Stimulated activated CD8-positive, alpha-beta memory T cell treated with anti-CD3 and anti-CD28 coated beads, Interleukin-4, amount 100 ng/mL, for 1 hour (primary cell): ENCODE results near the gene CLASP1.
"Not testable (repeated sequence)": the region's sequence is repeated elsewhere in the genome, so short reads cannot be mapped to it uniquely, and the experiment has no call there.

Source experiments
- DNase-seq, 2 donors: peaks; one replicate each; pipeline ENCODE4 v3.0.0-alpha.2; 2020; ENCODE audit warnings: low read depth in 2 of 2, low spot score in 1 of 2

CLASP1 gene

GRCh38 chr2:121617042-121617599, 32.1 kb downstream of the CLASP1 start:
- no peak for DNase-seq

DNA sequence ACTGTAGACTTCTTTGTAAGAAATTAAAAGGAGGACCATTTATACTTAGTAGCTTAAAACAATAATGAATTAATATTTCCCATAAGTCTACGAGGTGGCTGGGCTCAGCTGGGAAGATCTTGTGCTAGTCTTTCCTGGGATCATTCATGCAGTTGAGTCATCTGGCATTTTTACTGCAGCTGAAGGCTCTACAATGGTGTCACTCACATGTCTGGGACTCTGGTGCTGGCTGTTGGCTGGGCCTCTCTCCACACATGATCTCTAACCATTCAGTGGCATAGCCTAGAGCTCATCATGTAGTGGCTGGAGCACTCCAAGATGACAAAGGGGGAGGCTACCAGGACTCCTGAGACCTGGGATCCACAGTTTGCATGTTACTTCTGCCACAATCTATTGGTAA, 35.5 kb downstream of the CLASP1 start:
- DNase-seq = no peak

- DNase-seq = no peak
These were observed 36.1 kb downstream of the CLASP1 start for GRCh38 chr2:121613152-121613551.

DNA sequence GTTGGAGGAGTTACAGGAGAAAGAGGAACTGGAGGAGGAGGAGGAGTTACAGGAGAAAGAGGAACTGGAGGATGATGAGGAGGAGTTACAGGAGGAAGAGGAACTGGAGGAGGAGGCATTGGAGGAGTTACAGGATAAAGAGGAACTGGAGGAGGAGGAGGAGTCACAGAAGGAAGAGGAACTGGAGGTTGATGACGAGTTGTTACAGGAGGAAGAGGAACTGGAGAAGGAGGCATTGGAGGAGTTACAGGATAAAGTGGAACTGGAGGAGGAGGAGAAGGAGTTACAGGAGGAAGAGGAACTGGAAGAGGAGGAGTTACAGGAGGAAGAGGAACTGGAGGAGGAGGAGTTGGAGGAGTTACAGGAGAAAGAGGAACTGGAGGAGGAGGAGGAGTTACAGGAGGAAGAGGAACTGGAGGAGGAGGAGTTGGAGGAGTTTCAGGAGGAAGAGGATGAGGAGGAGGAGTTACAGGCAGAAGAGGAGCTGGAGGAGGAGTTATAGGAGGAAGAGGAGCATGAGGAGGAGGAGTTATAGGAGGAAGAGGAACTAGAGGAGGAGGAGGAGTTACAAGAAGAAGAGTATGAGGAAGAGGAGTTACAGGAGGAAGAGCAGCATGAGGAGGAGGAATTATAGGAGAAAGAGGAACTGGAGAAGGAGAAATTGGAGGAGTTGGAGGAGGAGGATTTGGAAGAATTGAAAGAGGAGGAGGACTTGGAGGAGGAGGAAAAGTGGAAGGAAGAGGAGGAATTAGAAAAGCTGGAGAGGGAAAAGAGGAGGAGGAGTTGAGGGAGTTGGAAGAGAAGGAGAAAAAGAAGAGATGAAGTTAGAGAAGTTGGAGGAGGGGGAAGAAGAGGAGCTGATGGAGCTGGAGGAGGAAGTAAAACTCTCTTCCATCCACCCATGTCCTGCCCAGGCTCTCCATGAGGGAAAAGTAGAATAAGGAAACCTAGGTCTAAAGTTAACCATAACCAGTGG, 37.2 kb downstream of the CLASP1 start:
- no peak for DNase-seq

- not testable (repeated sequence) for DNase-seq
These were observed 38.1 kb downstream of the CLASP1 start for GRCh38 chr2:121611048-121611649.

DNA sequence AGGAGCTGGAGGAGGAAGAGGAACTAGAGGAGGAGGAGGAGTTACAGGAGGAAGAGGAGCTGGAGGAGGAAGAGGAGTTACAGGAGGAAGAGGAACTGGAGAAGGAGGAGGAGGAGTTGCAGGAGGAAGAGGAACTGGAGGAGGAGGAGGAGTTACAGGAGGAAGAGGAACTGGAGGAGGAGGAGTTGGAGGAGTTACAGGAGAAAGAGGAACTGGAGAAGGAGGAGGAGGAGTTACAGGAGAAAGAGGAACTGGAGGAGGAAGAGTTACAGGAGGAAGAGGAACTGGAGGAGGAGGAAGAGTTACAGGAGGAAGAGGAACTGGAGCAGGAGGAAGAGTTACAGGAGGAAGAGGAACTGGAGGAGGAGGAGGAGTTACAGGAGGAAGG, 38.8 kb downstream of the CLASP1 start:
- DNase-seq = not testable (repeated sequence)

- DNase-seq = no peak
These were observed 40.3 kb downstream of the CLASP1 start for GRCh38 chr2:121608967-121609366.

- no peak for DNase-seq
These were observed 40.9 kb downstream of the CLASP1 start for GRCh38 chr2:121608367-121608766.

- DNase-seq = no peak
These were observed 43.2 kb downstream of the CLASP1 start for GRCh38 chr2:121605820-121606733.

DNA sequence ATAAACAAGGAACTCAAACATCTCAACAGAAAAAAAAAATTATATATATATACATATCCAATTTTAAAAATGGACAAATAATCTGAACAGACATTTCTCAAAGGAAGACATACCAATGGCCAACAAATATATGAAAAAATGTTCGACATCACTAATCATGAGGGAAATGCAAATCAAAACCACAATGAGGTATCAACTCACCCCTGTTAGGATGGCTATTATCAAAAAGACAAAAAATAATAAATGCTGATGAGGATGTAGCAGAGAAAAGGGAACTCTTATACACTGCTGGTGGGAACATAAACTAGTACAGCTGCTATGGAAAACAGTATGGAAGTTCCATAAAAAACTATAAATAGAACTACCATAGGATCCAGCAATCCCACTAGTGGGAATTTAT, 46.1 kb downstream of the CLASP1 start:
- DNase-seq = no peak

DNA sequence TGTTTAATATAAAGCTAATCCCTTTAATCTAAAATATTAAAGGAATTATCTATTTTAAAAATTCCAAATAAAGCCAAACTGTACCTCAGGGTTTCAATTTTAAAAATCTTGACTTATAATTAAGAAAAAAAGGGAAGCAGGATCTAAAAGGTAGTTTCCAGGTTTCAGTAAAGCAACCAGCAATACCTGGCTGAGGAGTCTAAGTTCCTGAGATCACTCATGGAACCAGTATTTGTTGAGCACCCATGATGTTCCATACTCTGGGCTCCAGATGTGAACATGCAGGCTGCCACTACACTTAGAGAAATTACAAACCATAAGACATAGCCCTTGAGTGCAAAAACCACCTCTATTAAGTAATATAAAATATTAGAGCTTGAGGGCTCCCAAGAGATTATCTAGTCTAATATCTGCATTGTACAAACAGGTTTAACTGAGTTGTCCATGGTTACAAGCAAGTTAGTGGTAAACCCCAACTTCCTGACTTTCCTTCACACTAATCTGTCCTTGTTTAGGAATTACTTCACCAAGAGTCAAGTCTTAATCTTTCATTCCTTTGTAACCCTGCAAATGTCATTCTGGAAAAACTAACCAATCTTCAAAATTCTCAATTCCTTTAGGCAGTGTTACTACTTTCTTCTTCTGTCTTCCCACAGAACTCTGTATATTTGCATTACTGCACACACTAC, 49.2 kb downstream of the CLASP1 start:
- DNase-seq = no peak

- no peak for DNase-seq
These were observed 51.2 kb downstream of the CLASP1 start for GRCh38 chr2:121598087-121598486.

- no peak for DNase-seq
These were observed 52.8 kb downstream of the CLASP1 start for GRCh38 chr2:121596221-121597080.

DNA sequence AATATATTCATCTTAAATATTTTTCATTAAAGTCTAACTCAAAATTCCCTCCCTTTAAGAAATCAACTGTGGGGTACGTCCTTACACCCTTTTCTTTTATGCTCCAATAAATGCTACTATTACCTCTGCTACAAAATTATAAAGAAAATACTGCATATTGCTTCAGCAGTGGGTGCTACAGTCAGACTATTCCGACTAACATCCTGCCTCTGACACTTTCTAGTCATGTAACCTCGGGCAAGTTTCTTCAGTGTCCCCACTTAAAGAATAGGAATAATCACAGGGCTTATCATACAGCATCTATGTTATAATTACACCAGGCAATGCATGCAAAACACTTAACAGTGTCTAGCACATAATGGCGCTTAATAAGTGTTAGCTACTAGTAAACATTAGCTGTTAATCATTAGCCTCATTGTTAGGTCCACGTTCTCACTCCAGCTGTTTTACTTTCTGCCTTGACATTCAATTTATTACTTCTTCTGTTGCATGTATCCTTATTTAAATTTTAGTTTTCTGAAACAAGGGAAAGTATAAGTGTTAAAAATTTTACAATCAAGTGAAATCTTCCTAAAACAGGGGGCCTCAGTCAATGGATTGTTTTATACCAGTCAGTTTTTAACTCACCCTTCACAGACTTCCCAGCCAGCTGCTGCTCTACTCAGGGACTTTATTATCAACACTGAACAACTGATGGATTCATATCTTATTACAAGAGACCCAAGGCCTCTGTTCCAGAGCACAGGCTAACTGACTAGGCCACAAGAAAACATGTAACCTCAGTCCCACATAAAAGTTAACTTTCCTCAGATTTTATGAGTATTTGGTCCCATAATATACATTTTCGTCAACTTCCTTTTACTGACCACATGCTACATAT, 54.0 kb downstream of the CLASP1 start:
- DNase-seq = no peak

DNA sequence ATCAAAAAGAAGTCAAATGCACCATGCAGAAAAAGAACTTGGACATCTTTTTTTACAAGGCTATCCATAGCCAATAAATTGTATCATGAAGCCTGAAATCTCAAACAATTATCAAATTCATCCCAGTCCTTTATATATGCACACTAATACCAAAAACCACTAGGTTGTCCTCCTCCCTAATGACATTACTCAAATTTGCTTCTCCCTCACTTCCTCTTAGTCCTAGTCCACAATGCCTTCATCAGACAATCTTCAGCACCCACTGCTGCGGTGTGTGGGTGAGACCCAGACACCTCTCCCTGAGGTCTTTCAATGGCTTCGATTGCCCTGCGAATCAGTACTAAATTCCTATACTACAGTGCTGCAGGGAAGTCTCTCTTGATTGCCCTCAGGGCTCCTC, 58.1 kb downstream of the CLASP1 start:
- DNase-seq = no peak

GRCh38 chr2:121588357-121588756, 60.9 kb downstream of the CLASP1 start:
- DNase-seq = no peak

DNA sequence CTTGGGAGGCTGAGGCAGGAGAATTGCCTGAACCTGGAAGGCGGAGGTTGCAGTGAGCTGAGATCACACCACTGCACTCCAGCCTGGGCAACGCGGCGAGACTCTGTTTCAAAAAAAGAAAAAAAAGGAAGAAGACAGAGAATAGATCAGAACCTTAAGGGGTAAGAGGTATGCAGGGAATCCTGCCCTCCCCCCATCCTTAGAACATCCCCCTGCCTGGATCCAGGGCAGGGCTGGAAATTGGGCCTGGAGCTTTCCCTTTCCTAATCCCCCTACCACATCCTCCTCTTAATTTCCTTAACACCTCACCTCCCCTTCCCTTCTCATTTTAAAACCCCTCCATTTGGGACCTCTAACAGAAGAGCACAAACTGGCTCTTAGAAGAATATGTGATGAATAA, 62.1 kb downstream of the CLASP1 start:
- no peak for DNase-seq

DNA sequence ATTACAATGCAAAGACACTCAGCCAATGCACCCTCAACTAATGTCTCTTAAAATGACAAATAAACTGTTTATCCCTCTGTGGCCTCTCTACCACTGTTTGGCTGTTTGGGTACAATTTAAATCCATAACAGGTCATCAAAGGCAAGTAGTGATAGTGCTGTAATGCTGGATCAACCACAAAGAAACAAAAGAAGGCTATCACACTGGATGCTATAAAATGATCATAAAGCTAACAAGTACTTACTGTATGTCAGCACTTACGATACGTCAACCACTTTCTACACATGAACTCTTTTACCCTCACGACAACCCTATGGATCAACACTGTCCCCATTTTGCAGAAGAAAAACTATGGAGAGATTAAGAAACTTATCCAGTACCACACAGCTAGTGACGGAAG, 64.5 kb downstream of the CLASP1 start:
- no peak for DNase-seq

GRCh38 chr2:121583555-121583954, 65.7 kb downstream of the CLASP1 start:
- DNase-seq = no peak
